HepG2 (cell line): ENCODE results near the gene TBC1D14. TPM values are rescaled to one million over a fixed set of nuclear protein-coding genes. Genes with fewer than 3 reads are reported as not detected.

ENCODE experiments used
- AGO2 ChIP-seq: fragments of 200-400 bp; formaldehyde crosslinking; optimal IDR thresholded peaks from 2 replicates; pipeline ENCODE3; 2017; ENCODE audit warnings: mild to moderate bottlenecking, low read depth, low read length, moderate library complexity
- GATA4 ChIP-seq: sonication (generic); IDR thresholded peaks from 2 replicates; pipeline ENCODE4 v1.6.1; 2016; ENCODE audit warnings: antibody characterized with exemption, low read depth, borderline replicate concordance
- HNRNPK ChIP-seq: fragments of 200-400 bp; formaldehyde crosslinking; IDR thresholded peaks from 2 replicates; pipeline ENCODE4 v1.6.1; 2018; ENCODE audit warnings: low read length, low read depth, moderate library complexity, mild to moderate bottlenecking; ENCODE audit not compliant: poor library complexity, severe bottlenecking
- LCORL ChIP-seq, 2 experiments: fragments of 450-650 bp in 1 of 2; sonication (generic) in 1 of 2; formaldehyde crosslinking in 1 of 2; IDR thresholded peaks; 2 replicates each; pipeline versions ENCODE4 v1.5.0 to v1.6.1; 2017 to 2020; ENCODE audit warnings: antibody characterized with exemption in 1 of 2, missing genetic modification reagents in 1 of 2
- MAFG ChIP-seq: sonication (generic); formaldehyde crosslinking; IDR thresholded peaks from 2 replicates; pipeline ENCODE4 v1.5.1; 2020; ENCODE audit warnings: mild to moderate bottlenecking, missing genetic modification reagents
- MEIS2 ChIP-seq: sonication (generic); formaldehyde crosslinking; IDR thresholded peaks from 2 replicates; pipeline ENCODE4 v1.9.0; 2021; ENCODE audit warnings: mild to moderate bottlenecking, missing genetic modification reagents
- NFKB2 ChIP-seq: sonication (generic); formaldehyde crosslinking; IDR thresholded peaks from 2 replicates; pipeline ENCODE4 v1.4.0; 2020; ENCODE audit warnings: missing genetic modification reagents, borderline replicate concordance
- SP1 ChIP-seq, 2 experiments: fragments of 450-650 bp in 1 of 2; sonication (generic) in 1 of 2; formaldehyde crosslinking in 1 of 2; IDR thresholded peaks; 2 replicates each; pipeline versions ENCODE4 v1.4.0 to v1.6.1; 2016 to 2020; ENCODE audit warnings: missing genetic modification reagents in 1 of 2
- ZBTB14 ChIP-seq: sonication (generic); formaldehyde crosslinking; IDR thresholded peaks from 2 replicates; pipeline ENCODE4 v1.4.0; 2020; ENCODE audit warnings: missing genetic modification reagents
- ZNF138 ChIP-seq: sonication (generic); formaldehyde crosslinking; IDR thresholded peaks from 2 replicates; pipeline ENCODE4 v1.5.0; 2020; ENCODE audit warnings: mild to moderate bottlenecking, low read depth, missing genetic modification reagents
- ZNF335 ChIP-seq: sonication (generic); formaldehyde crosslinking; IDR thresholded peaks from 2 replicates; pipeline ENCODE4 v1.4.0; 2020; ENCODE audit warnings: missing genetic modification reagents
- ZNF552 ChIP-seq: sonication (generic); formaldehyde crosslinking; IDR thresholded peaks from 2 replicates; pipeline ENCODE4 v1.9.0; 2022; ENCODE audit warnings: missing genetic modification reagents, mild to moderate bottlenecking, borderline replicate concordance
- ZNF605 ChIP-seq: sonication (generic); formaldehyde crosslinking; IDR thresholded peaks from 2 replicates; pipeline ENCODE4 v1.8.0; 2022; ENCODE audit warnings: mild to moderate bottlenecking, missing genetic modification reagents
- ZNF790 ChIP-seq: sonication (generic); formaldehyde crosslinking; IDR thresholded peaks from 2 replicates; pipeline ENCODE4 v1.8.0; 2022; ENCODE audit warnings: missing genetic modification reagents, mild to moderate bottlenecking, borderline replicate concordance
- polyA plus RNA-seq, 8 experiments: library from polyadenylated mRNA; depleted of rRNA in 3 of 8; stranded (reverse) in 7 of 8; unstranded in 1 of 8; fragments of >200 nt; fragmentation: Illumina TruSeq in 4 of 8; extraction: Trizol in 4 of 8; gene quantifications; 2 replicates each; pipeline versions ENCODE4 v1.2.1 to v1.2.3, GENCODE V29; 2011 to 2016; ENCODE audit warnings: low read depth in 4 of 8, missing spikeins in 1 of 8, mixed read lengths in 1 of 8; ENCODE audit not compliant: insufficient read depth in 1 of 8
- total RNA-seq, 5 experiments: library from RNA; depleted of rRNA; stranded (reverse); fragments of >200 nt; fragmentation: Illumina TruSeq; extraction: Trizol; gene quantifications; 2 replicates each; pipeline ENCODE4 v1.2.3, GENCODE V29; 2016; ENCODE audit warnings: low read depth in 1 of 5
- TF ChIP-seq, protein P1 (sequence below): sonication (generic); formaldehyde crosslinking; IDR thresholded peaks from 2 replicates; pipeline ENCODE4 v1.5.1; 2020; ENCODE audit warnings: mild to moderate bottlenecking, moderate library complexity, missing genetic modification reagents
- TF ChIP-seq, protein P2 (sequence below): IDR thresholded peaks from 2 replicates; pipeline ENCODE4 v1.6.1; 2016; ENCODE audit warnings: mild to moderate bottlenecking, missing biosample characterization, missing genetic modification reagents
- TF ChIP-seq, protein P3 (sequence below), 2 experiments: sonication (generic) in 1 of 2; formaldehyde crosslinking in 1 of 2; IDR thresholded peaks; 2 replicates each; pipeline versions ENCODE4 v1.4.0 to v1.6.1; 2018 to 2020; ENCODE audit warnings: missing genetic modification reagents in 2 of 2, borderline replicate concordance in 1 of 2, low read depth in 1 of 2, mild to moderate bottlenecking in 1 of 2, missing biosample characterization in 1 of 2
- TF ChIP-seq, protein P4 (sequence below): sonication (generic); formaldehyde crosslinking; IDR thresholded peaks from 2 replicates; pipeline ENCODE4; 2020; ENCODE audit warnings: missing genetic modification reagents, mild to moderate bottlenecking, borderline replicate concordance

TBC1D14 gene
- total and polyA plus RNA-seq, 2 of the 13 experiments (the other 11 are each of a cell fraction or from before 2014, with no cell fraction given) = 29.5 to 46.5 TPM

- TF ChIP-seq, protein P1, sequence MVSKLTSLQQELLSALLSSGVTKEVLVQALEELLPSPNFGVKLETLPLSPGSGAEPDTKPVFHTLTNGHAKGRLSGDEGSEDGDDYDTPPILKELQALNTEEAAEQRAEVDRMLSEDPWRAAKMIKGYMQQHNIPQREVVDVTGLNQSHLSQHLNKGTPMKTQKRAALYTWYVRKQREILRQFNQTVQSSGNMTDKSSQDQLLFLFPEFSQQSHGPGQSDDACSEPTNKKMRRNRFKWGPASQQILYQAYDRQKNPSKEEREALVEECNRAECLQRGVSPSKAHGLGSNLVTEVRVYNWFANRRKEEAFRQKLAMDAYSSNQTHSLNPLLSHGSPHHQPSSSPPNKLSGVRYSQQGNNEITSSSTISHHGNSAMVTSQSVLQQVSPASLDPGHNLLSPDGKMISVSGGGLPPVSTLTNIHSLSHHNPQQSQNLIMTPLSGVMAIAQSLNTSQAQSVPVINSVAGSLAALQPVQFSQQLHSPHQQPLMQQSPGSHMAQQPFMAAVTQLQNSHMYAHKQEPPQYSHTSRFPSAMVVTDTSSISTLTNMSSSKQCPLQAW (CRISPR knock-in tag) = no peak
- peak; percentile 71; the same call in 1 of the 2 replicates for TF ChIP-seq ZNF790 (CRISPR knock-in tag)
- peak; percentile 17 for TF ChIP-seq AGO2
- TF ChIP-seq MEIS2 (CRISPR knock-in tag) = peak; percentile 60; the same call in 1 of the 2 replicates
- TF ChIP-seq ZNF605 (CRISPR knock-in tag) = 0 out of 2 replicates have a peak, but pooled peaks have one; percentile 42
- no peak for TF ChIP-seq HNRNPK
- peak; percentile 18; the same call in 1 of the 2 replicates for TF ChIP-seq NFKB2 (CRISPR knock-in tag)
- TF ChIP-seq ZNF552 (CRISPR knock-in tag) = no peak
- TF ChIP-seq, protein P2, sequence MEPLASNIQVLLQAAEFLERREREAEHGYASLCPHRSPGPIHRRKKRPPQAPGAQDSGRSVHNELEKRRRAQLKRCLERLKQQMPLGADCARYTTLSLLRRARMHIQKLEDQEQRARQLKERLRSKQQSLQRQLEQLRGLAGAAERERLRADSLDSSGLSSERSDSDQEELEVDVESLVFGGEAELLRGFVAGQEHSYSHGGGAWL (CRISPR knock-in tag) = peak; percentile 69
- TF ChIP-seq, protein P3, sequence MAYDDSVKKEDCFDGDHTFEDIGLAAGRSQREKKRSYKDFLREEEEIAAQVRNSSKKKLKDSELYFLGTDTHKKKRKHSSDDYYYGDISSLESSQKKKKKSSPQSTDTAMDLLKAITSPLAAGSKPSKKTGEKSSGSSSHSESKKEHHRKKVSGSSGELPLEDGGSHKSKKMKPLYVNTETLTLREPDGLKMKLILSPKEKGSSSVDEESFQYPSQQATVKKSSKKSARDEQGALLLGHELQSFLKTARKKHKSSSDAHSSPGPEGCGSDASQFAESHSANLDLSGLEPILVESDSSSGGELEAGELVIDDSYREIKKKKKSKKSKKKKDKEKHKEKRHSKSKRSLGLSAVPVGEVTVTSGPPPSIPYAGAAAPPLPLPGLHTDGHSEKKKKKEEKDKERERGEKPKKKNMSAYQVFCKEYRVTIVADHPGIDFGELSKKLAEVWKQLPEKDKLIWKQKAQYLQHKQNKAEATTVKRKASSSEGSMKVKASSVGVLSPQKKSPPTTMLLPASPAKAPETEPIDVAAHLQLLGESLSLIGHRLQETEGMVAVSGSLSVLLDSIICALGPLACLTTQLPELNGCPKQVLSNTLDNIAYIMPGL (CRISPR knock-in tag; IDR thresholded peaks at IDR 0.05; ENCODE audit: borderline replicate concordance in 1 of 2, low read depth in 1 of 2) = peak in 1 of 2 experiments; percentile 43; a peak in 2 of 4 replicates
- no peak for TF ChIP-seq GATA4
- no peak for TF ChIP-seq MAFG (CRISPR knock-in tag)
- TF ChIP-seq ZNF138 (CRISPR knock-in tag) = no peak; the same call in 1 of the 2 replicates
- peak; percentile 74 for TF ChIP-seq ZBTB14 (CRISPR knock-in tag)
- TF ChIP-seq ZNF335 = peak; percentile 50; the same call in 1 of the 2 replicates
- TF ChIP-seq, protein P4, sequence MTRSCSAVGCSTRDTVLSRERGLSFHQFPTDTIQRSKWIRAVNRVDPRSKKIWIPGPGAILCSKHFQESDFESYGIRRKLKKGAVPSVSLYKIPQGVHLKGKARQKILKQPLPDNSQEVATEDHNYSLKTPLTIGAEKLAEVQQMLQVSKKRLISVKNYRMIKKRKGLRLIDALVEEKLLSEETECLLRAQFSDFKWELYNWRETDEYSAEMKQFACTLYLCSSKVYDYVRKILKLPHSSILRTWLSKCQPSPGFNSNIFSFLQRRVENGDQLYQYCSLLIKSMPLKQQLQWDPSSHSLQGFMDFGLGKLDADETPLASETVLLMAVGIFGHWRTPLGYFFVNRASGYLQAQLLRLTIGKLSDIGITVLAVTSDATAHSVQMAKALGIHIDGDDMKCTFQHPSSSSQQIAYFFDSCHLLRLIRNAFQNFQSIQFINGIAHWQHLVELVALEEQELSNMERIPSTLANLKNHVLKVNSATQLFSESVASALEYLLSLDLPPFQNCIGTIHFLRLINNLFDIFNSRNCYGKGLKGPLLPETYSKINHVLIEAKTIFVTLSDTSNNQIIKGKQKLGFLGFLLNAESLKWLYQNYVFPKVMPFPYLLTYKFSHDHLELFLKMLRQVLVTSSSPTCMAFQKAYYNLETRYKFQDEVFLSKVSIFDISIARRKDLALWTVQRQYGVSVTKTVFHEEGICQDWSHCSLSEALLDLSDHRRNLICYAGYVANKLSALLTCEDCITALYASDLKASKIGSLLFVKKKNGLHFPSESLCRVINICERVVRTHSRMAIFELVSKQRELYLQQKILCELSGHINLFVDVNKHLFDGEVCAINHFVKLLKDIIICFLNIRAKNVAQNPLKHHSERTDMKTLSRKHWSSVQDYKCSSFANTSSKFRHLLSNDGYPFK (CRISPR knock-in tag) = no peak
- TF ChIP-seq LCORL (IDR thresholded peaks at IDR 0.05) = no peak
- no peak; the same call in none of the 2 replicates for TF ChIP-seq LCORL (CRISPR knock-in tag; IDR thresholded peaks at IDR 0.05)
- no peak for TF ChIP-seq SP1 (IDR thresholded peaks at IDR 0.05)
- TF ChIP-seq SP1 (CRISPR knock-in tag; IDR thresholded peaks at IDR 0.05) = peak; percentile 92
Observed at GRCh38 chr4:6986781-6987587, 77.4 kb downstream of the TBC1D14 start (continued).
